GM18951 (cell line): ENCODE results near the gene NEK2.
"Not testable (repeated sequence)": the region's sequence is repeated elsewhere in the genome, so short reads cannot be mapped to it uniquely, and the experiment has no call there.

ENCODE experiments used
- POLR2A ChIP-seq: IDR thresholded peaks from 4 replicates; pipeline ENCODE4 v1.6.1; 2011; ENCODE audit warnings: mild to moderate bottlenecking; ENCODE audit not compliant: insufficient read length, insufficient read depth; ENCODE audit errors: extremely low read depth
- in situ Hi-C: fragments of 300-500 bp; cut with MboI; formaldehyde crosslinking; loops from one replicate; pipeline ENCODE4 v1.12.0; 2022; ENCODE audit warnings: low sequenced_read_pairs, mixed read lengths, inconsistent platforms; ENCODE audit not compliant: unreplicated experiment

Gene NEK2

GRCh38 chr1:211653293-211653692 is 22.1 kb downstream of the NEK2 start:
- in situ Hi-C loops, result loop anchor here (10.0 to 25.0 kb wide), 2 partner anchors 178 to 316 kb away; partner anchors contain the start of gene TRAF5
- no peak for TF ChIP-seq POLR2A

DNA sequence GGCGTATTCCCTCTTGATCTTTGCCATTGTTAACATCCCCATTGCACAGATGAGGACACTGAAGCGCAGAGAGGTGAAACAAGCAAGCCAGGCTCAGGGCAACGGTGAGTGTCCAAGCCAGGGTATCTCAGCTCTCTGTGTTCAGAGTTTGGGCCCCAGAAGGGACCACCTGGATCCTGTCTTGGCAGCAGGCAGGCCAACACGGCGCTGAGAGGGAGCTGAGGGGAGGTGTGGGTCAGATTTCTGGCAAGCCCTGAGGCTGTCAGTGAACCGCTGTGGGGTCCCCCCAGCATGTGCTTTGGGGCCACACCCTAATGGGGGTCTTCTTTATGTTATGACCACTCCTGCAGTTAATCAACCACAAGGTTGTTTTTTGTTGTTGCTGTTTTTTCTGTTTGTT is 23.1 kb downstream of the NEK2 start:
- TF ChIP-seq POLR2A, result no peak
- in situ Hi-C loops, result loop anchor here (10.0 to 25.0 kb wide), 2 partner anchors 178 to 315 kb away; partner anchors contain the start of gene TRAF5

DNA sequence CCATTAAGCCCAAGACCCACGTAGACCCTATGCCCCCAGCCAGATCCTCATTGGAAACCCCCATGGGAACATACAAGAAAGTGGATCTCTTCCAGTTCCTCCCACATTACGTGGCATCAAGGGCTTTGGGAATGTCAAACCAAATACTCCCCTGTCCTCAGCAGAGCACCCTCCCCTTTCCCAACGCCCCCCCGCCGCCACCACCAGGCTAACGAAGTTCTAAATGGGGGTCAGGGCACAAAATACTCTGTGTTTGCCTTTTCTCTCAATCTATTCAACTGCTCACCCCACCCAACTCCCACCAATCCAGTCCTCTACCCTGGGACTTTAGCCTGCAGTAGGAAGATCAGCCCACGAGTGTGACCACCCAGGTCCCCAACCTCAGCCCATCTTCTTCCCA is 24.5 kb downstream of the NEK2 start:
- in situ Hi-C loops, result loop anchor here (10.0 to 25.0 kb wide), 2 partner anchors 176 to 314 kb away; partner anchors contain the start of gene TRAF5

DNA sequence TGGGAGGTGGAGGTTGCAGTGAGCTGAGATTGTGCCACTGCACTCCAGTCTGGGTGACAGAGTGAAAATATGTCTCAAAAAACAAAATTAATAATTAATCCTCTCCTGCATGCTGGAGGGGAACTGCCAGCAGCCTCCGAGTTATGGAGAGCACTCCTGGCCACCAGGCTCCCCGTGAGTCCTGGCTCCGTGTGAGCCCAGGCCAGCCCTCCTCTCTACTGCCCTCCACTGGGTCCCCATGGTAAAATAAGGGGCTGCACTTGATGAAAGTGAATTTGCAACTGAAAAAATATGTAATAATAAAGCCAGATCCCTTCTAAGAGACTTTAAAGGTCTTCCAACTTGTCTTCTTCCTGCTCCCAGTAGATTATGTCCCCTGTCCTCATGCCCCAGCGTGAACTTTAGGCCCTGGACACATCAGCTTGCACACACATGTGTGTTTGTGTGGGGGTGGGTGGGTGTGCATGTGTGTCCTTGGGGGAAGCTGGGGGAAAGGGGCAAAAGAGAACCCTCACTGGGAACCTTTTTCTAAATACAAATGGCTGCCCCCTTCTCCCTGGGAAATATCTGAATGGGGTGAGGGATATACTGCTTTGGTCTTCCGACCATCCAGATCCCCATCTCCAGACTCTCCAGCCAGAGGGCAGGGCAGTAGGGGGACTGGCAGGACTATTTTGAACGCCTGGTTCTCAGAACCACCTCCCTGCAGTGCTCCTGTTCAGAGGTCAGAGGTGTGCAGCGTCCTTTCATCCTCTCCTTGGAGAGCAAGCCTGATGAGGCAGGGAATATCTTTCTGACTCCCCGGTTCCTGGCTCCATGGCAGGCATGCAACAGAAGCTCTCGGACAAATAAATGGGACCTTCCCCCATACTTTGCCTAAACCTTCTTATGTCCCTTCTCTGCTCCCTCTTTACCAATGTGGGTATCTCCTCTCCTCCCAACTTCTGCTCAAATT is 26.2 kb downstream of the NEK2 start:
- no peak for TF ChIP-seq POLR2A
- in situ Hi-C loops, result no loop called here

More for the DNA sequence above, 24.5 kb downstream of the NEK2 start:
- no peak for TF ChIP-seq POLR2A

- in situ Hi-C loops, result no loop called here
- TF ChIP-seq POLR2A, result no peak
Observed at GRCh38 chr1:211648336-211648735, 27.1 kb downstream of the NEK2 start.

- TF ChIP-seq POLR2A, result no peak
- in situ Hi-C loops, result no loop called here
Observed at GRCh38 chr1:211647711-211648121, 27.7 kb downstream of the NEK2 start.

DNA sequence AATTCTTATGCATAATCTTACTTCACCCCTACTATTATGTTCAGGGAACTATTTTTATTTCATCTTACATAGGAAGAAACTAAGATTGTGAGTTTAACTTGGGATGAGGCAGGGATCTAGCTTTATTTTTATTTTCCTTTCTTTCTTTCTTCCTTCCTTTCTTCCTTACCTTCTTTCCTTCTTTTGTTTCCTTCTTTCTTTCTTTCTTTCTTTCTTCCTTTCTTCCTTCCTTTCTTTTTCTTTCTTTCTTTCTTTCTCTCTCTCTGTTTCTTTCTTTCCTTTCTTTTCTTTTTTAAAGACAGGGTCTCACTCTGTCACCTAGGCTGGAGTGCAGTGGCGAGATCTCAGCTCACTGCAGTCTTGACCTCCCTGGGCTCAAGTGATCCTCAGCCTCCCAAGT is 28.9 kb downstream of the NEK2 start:
- in situ Hi-C loops, result no loop called here
- TF ChIP-seq POLR2A, result no peak

DNA sequence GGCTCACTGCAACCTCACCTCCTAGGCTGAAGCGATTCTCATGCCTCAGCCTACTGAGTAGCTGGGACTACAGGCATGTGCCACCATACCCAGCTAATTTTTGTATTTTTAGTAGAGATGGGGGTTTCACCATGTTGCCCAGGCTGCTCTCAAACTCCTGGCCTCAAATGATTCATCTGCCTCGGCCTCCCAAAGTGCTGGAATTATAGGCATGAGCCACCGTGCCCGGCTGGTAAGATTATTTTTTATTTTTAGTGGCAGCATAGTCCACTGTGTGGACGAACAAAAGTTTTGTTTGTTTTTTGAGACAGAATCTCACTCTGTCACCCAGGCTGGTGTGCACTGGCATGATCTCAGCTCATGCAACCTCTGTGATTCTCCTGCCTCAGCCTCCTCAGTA is 29.8 kb downstream of the NEK2 start:
- in situ Hi-C loops, result not testable (repeated sequence)

DNA sequence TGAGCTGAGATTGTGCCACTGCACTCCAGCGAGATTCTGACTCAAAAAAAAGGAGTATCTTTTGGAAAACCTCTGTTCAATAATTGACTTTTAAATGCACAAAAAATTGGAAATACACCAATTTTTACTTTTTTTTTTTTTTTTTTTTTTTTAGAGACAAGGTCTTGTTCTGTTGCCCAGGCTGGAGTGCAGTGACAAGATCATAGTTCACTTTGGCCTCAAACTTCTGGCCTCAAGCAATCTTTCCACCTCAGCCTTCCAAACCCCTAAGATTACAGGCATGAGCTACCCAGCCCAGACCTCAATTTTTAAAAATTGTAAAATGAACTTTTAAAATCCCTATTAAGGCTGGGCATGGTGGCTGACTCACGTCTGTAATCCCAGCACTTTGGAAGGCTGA is 30.8 kb downstream of the NEK2 start:
- TF ChIP-seq POLR2A, result no peak
- in situ Hi-C loops, result no loop called here

DNA sequence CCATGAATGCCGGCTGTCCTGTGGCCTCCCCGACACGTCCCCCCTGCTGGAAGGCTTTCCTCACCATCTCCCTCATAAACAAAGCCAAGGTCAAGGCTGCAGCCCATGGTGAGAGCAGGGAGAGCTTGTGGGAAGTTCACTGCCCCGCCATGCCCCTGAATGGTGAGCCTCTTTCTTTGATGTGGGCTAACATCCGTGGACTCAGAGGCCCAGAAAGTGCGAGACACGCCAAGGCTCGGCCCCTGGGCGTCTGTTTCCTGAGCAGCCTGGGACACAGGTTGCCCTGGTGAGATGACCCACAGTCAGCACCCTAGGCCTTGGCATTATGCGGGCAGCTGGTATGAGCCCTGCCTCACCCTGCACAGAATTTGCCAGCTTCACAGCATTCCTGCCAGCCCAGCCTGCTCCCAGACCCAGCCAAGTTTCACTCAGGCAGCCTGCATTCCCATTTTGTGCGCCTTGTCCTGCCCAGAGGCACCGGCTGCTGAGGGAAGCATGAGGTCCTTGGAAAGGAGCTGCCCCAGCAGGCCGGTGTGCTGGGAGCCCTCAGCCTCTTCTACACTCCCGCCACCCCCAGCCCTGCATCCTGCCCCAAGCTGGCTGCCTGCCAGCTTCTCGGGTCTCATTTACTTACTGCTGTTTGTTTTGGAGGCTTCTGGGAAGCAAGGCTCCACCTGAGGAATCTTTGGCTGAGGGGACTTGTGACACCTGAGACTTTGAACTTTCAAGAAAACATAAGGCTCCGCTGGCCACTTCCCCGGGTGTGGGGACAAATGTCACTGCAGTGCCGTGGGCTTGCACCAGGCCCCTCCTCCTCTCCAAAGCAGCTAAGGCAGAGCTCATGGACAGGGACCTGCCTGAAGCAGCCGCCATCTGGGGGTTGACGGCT is 31.9 kb downstream of the NEK2 start:
- TF ChIP-seq POLR2A, result no peak
- in situ Hi-C loops, result no loop called here

GRCh38 chr1:211642870-211643269 is 32.6 kb downstream of the NEK2 start:
- no peak for TF ChIP-seq POLR2A
- in situ Hi-C loops, result no loop called here

- no peak for TF ChIP-seq POLR2A
- in situ Hi-C loops, result no loop called here
Observed at GRCh38 chr1:211641942-211642341, 33.5 kb downstream of the NEK2 start.

DNA sequence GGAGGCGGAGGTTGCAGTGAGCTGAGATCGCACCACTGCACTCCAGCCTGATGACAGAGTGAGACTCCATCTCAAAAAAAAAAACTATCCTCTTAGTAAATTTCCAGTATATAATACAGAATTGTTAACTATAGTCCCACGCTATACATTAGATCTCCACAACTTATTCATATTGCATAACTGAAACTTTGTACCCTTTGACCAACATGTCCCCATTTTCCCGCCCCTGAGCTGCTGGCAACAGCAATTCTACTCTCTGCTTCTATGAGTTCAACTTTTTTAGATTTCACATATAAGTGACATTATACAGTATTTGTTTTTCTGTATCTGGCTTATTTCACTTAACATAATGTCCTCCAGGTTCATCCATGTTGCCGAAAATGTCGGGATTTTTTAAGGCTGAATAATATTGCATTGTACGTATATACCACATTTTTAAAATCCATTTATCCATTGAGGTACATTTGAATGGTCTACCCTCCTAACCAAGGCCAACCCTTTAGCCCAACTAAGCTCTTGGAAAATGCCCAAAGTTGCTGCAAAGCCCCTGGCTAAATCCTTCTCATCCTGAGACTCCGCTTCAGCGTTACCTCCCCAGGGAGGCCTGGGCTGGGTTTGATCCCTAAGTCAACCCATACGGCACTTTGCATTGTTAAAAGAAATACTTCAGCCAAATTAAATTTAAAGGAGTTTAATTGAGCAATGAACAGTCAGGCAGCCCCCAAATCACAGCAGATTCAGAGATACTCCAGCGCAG is 34.2 kb downstream of the NEK2 start:
- TF ChIP-seq POLR2A, result no peak
- in situ Hi-C loops, result no loop called here

DNA sequence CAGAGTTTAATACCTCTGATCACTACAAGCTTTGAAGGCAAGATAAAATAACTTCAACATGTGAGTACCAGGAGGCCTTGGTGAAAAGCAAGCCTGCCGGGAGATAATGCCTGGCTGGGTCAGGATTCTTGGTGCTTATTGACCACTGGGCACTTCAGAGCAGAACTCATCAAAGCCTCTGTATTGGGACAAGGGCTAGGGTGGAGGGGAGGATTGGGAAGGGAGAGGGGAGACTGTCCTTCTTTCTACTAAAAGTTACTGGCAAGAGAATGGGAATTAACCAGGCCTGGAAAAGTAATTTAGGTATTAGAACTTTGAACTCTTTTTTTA is 35.2 kb downstream of the NEK2 start:
- in situ Hi-C loops, result no loop called here
- TF ChIP-seq POLR2A, result no peak
